A549 (cell line): ENCODE results near the gene WNT7A.

Source experiments
- CEBPB ChIP-seq, 2 experiments: fragments of >200 bp in 1 of 2; sonication (Bioruptor Twin) in 1 of 2; formaldehyde crosslinking in 1 of 2; IDR thresholded peaks; 2 replicates each; pipeline ENCODE4 v1.6.1; 2012 to 2016
- EP300 ChIP-seq, 2 experiments: fragments of >200 bp; sonication (Bioruptor Twin); formaldehyde crosslinking; IDR thresholded peaks; 2 replicates in 1 of 2; 3 replicates in 1 of 2; pipeline ENCODE4 v1.6.1; 2016 to 2017
- JUN ChIP-seq, 2 experiments: fragments of >200 bp; sonication (Bioruptor Twin); formaldehyde crosslinking; IDR thresholded peaks; 2 replicates in 1 of 2; 3 replicates in 1 of 2; pipeline ENCODE4 v1.6.1; 2016 to 2017
- TF ChIP-seq, protein P1 (sequence below): fragments of >200 bp; sonication (Bioruptor Twin); formaldehyde crosslinking; IDR thresholded peaks from 3 replicates; pipeline ENCODE4 v1.5.1; 2016

DNA sequence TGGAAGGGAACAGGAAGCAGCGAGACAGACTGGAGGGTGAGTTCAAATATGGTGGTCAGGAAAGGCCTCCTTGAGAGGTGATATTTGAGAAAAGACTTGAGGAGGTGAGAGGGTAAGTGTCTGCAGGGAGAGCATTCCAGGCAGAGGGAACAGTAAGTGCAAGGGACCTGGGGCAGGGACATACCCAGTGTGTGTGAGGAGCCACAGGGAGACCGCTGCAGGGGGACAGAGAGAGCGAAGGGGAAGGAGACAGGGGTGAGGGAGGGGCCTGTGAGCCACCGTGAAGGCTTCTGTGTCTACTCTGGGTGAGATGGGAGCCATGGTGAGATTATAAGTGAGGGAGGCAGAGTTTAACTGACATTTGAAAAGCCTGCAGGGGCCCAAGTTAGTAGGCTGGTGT, 38.0 kb downstream of the WNT7A start:
- TF ChIP-seq, protein P1, sequence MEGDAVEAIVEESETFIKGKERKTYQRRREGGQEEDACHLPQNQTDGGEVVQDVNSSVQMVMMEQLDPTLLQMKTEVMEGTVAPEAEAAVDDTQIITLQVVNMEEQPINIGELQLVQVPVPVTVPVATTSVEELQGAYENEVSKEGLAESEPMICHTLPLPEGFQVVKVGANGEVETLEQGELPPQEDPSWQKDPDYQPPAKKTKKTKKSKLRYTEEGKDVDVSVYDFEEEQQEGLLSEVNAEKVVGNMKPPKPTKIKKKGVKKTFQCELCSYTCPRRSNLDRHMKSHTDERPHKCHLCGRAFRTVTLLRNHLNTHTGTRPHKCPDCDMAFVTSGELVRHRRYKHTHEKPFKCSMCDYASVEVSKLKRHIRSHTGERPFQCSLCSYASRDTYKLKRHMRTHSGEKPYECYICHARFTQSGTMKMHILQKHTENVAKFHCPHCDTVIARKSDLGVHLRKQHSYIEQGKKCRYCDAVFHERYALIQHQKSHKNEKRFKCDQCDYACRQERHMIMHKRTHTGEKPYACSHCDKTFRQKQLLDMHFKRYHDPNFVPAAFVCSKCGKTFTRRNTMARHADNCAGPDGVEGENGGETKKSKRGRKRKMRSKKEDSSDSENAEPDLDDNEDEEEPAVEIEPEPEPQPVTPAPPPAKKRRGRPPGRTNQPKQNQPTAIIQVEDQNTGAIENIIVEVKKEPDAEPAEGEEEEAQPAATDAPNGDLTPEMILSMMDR = no peak
- TF ChIP-seq JUN (IDR thresholded peaks at IDR 0.05) = no peak
- TF ChIP-seq EP300 (IDR thresholded peaks at IDR 0.05) = no peak
- TF ChIP-seq CEBPB (IDR thresholded peaks at IDR 0.05) = no peak
